ENCODE measurements around the gene SYCN. TPM values are rescaled to one million over a fixed set of nuclear protein-coding genes. Genes with fewer than 3 reads are reported as not detected.

The SYCN gene
- total RNA-seq, 6 experiments from 2014 or later, result not detected

GRCh38 chr19:39160889-39161672 lies 43.0 kb downstream of the SYCN start:
- no peaks in the 10 kb centered on the region for H3K9me3 ChIP-seq
- intact Hi-C loops (cut with DNase I), result no loop called here
- no peak for DNase-seq
- H3K36me3 ChIP-seq, result no peaks in the 10 kb centered on the region
- no peaks in the 10 kb centered on the region for H3K27me3 ChIP-seq
- no peak overlapping the region for H3K27ac ChIP-seq
- 75% methylated on average over 4 of the region's 21 CpGs for WGBS (ENCODE audit: insufficient coverage, low coverage, low lambda C conversion rate, missing lambda C conversion rate)
- peak in 3 of 4 donors; percentile 2 to 10 (median 8) for ATAC-seq
- H3K4me1 ChIP-seq, result peaks cover 0 to 25% (median 0%) of the 10 kb centered on the region in 4 donors
- no peak for TF ChIP-seq POLR2A (IDR thresholded peaks at IDR 0.05)
- no peak for TF ChIP-seq CTCF (IDR thresholded peaks at IDR 0.05)
- no peak overlapping the region for H3K4me3 ChIP-seq

GRCh38 chr19:39160523-39160861 lies 43.6 kb downstream of the SYCN start:
- 40% methylated on average over 7 of the region's 8 CpGs for WGBS (ENCODE audit: insufficient coverage, low coverage, low lambda C conversion rate, missing lambda C conversion rate)
- H3K27ac ChIP-seq, result no peak overlapping the region

GRCh38 chr19:39158646-39159260 lies 45.3 kb downstream of the SYCN start:
- Histone ChIP-seq H3K27me3 (no peaks in the 10 kb centered on the region), H3K4me1 (peaks cover 0 to 28% (median 4%) of the 10 kb centered on the region in 4 donors), H3K9me3 (no peaks in the 10 kb centered on the region), H3K27ac (no peak overlapping the region), H3K36me3 (no peaks in the 10 kb centered on the region), H3K4me3 (no peak overlapping the region)
- no peak for TF ChIP-seq POLR2A (IDR thresholded peaks at IDR 0.05)
- 79% methylated on average over 7 of the region's 12 CpGs for WGBS (ENCODE audit: insufficient coverage, low coverage, low lambda C conversion rate, missing lambda C conversion rate)
- DNase-seq (no peak), ATAC-seq (no peak)
- intact Hi-C loops (cut with DNase I), result no loop called here

More at GRCh38 chr19:39160523-39160861, 43.6 kb downstream of the SYCN start:
- DNase-seq (peak in 1 of 3 donors; percentile 55), ATAC-seq (peak; percentile 7 to 81 (median 38))
- TF ChIP-seq POLR2A (IDR thresholded peaks at IDR 0.05) (no peak), CTCF (IDR thresholded peaks at IDR 0.05) (no peak)
- Histone ChIP-seq H3K9me3 (no peaks in the 10 kb centered on the region), H3K4me3 (no peak overlapping the region), H3K4me1 (peaks cover 0 to 24% (median 0%) of the 10 kb centered on the region in 4 donors), H3K36me3 (no peaks in the 10 kb centered on the region), H3K27me3 (no peaks in the 10 kb centered on the region)
- intact Hi-C loops (cut with DNase I), result no loop called here

GRCh38 chr19:39157997-39158389 lies 46.1 kb downstream of the SYCN start:
- WGBS (ENCODE audit: insufficient coverage, low coverage, low lambda C conversion rate, missing lambda C conversion rate), result 90% methylated on average over 5 of the region's 15 CpGs
- TF ChIP-seq CTCF (IDR thresholded peaks at IDR 0.05), result no peak
- no peak for TF ChIP-seq POLR2A (IDR thresholded peaks at IDR 0.05)
- no peak overlapping the region for H3K4me3 ChIP-seq
- no peak for DNase-seq
- no peaks in the 10 kb centered on the region for H3K27me3 ChIP-seq
- H3K4me1 ChIP-seq, result peaks cover 0 to 31% (median 6%) of the 10 kb centered on the region in 4 donors
- ATAC-seq, result no peak
- no peak overlapping the region for H3K27ac ChIP-seq
- intact Hi-C loops (cut with DNase I), result no loop called here
- no peaks in the 10 kb centered on the region for H3K9me3 ChIP-seq
- H3K36me3 ChIP-seq, result no peaks in the 10 kb centered on the region
